Stimulated activated CD4-positive, alpha-beta T cell treated with anti-CD3 and anti-CD28 coated beads, Interleukin-15, amount 100 ng/mL, for 48 hours (primary cell): ENCODE measurements around the gene CSPG4.
"Not testable (repeated sequence)": the region's sequence is repeated elsewhere in the genome, so short reads cannot be mapped to it uniquely, and the experiment has no call there.

Experiments
- DNase-seq, 2 donors: peaks; one replicate each; pipeline ENCODE4 v3.0.0-alpha.2; 2020; ENCODE audit warnings: low read depth in 2 of 2

The CSPG4 gene

DNA sequence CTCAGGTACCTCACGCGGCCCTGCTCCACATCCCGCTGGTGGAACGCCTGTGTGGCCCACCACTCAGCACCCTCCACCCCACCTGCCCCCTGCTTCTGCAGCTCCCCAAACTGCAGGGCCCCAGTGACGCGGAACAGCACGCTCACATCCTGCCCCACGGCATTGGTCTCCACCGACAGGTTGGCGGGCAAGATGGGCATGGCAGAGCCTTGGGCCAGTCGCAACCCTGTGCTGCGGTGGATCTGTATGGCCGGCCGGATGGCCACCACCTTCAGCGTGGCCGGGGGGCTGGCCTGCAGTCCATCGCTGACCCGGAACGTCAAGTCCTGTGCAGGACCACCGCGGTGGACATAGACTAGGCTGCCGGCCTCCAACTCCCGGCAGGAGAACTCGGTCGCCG lies 23.8 kb downstream of the CSPG4 start:
- DNase-seq, result no peak

DNA sequence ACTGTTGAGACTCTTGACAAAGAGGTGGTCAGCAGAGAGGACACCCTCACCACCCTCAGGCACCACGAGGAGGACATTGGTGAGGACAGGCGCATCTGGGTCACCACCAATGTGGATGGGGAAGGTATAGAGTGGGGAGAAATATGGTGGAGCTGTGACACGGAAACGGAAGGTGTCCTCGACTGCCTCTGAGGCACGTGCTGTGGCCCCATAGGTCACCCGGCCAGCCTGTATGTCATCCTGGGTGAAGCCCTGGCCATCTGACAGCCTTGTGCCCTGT lies 24.4 kb downstream of the CSPG4 start:
- DNase-seq, result no peak

DNA sequence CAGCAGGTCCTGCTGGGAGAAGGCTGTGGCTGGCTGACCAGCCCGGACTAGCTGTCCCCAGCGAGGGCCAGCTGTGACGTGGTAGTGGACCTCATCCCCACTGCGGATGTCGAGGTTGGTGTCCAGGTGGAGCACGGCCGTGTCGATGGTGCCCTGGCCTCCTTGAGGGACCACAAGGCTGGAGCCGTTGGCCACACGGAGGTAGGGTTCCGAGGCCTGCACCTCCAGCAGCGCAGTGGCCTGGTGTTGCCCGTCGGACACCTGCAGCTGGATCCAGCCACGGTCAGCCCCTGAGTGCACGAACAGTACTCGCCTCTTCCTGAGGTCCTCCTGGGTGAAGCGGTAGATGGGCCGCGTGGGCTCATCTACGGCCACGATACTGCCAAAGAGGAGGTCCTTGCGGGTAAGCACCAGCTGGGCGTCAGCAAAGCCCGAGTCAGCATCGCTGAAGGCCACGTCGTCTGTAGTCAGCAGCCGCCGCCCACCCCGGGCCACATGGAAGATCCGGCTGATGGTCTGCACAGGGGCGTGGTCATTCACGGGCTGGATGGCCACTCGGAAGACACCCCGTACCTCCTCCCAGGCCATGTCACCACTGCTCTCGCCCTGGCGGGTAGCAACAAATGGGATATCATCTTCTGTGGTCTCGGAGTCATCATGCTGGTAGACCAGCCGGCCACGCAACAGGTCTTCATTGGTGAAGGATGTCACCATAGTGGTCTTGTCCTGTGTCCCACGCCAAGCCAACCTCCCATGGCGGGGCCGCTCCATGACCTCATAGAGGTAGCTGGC lies 25.0 kb downstream of the CSPG4 start:
- DNase-seq, result no peak

DNA sequence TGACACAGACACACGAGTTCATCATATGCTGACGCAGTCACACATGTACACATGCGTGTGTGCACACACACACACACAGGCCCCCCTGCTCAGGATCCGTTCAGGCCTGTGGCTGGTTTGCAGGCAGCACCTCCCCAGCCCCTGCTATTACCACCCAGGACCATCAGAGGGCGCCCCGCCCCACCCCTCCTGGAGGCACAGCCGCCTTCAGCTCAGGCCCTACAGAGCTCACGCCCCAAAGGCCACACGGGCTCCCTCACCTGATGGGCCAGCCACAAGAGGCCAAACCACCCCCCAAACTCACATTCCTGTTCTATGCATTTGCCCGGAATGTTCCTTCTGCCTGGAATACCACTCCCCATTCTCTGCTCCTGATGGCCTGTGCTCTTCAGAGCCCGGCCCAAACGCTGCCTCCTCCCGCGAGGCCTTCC lies 26.4 kb downstream of the CSPG4 start:
- peak; percentile 71 to 81 for DNase-seq

DNA sequence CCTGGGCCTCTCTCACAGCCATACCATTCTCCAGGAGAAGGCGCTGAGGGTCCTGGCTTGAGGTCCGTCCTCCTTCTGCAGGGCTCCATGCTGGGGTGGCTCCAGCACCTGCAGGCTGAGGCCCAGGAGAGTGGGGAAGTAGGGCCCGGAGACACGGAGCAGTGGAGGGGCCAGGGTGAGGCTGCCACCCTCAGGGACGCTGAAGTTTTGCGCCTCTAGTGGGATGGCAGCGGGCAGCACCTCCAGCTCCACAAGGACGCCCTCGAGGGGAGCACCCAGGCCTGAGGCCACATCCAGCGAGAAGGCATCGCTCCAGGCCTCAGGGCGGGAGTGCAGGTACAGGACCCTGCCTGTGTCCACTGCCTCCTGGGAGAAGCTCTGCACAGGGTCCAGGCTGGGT lies 27.5 kb downstream of the CSPG4 start:
- DNase-seq, result no peak

DNA sequence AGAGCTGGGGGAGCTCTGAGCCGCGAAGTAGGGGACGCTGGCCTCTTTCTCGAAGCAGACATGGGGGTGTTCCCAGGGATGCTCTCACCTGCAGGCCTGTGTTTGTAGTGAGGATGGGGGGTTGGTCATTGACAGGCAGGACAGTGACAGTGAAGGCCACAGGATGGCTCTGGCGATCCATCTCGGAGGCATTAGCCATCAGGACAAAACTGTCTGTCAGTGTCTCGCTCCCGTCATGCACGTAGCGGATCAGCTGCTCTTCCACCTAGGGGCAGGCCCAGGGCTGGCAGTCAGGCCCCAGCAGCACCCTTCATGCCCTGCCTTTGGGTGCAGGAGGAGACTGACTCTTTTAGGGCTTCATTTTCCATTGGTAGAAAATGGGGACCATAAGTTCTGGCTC lies 28.0 kb downstream of the CSPG4 start:
- DNase-seq, result no peak

DNA sequence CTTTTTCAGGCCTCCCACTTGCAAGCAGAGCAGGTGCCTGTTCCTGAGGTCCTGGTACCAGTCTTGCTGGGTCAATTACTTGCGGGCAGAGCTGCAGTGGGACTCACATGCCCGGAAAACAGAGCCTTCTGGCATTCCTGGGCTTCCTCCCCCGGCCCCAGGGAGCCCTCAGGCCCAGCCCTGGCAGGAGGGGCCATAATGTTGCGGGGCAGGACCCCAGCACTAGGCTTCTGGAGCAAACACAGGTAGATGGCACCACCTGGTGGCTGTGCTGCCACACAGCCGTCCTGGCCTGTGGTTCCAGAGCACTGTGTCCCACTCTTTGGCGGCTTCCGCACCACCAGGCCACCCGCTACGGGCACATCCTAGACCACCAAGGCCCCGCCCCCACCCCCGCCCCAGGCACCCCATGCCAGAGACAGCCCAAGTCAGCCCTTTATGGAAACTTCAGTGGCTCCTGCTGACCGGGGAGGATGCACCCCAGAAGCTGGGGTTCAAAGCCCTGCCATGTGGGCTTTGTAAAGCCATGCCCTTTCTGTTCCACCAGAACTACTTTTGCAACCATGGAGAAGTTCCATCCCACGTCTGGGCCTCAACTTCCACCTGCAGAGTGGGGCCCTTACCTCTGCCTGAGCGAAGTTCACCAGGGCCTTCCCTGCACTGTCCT lies 28.9 kb downstream of the CSPG4 start:
- peak; percentile 41 to 65 for DNase-seq

DNA sequence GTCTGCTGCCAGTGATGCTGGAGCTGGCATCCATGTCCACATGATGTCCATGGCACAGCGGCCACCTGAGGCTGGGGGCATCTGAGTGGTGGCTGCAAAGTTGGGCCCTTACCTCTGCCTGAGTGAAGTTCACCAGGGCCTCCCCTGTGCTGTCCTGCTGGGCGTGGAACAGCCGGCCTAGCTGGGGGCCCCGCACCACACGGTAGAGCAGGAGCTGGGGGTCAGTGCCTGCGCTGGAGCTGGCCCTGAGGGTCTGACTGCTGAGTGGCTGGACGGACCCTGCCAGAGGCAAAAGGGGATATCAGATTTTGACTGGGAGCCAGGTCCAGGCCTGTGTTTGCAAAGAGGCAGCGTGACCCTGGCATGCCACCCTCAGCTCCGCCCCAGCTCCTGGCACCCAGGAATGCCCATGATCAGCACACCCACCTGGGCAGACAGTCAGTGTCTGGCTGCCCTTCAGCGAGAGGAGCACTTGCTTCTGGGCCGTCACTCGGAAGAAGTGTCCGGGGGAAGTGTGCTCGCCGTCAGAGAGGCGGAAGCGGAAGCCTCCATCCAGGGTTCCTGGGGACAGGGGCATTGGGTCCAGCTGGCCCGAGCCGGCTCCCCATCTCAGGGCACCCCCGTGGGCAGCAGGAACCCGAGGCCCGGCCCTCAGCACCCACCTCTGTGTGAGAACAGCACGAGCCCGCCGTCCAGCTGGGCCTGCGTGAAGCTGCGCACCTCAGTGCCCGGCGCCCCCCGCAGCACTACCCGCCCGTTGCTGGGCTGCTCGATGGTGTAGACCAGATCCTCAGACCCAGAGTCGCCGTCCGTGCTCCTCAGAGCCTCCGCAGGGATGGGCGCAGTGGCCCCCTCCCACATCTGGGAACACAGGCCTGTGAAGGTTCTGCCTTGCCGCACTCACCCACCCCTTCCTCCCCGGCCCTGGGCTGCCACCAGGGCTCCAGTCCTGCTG lies 30.2 kb downstream of the CSPG4 start:
- DNase-seq, result no peak

DNA sequence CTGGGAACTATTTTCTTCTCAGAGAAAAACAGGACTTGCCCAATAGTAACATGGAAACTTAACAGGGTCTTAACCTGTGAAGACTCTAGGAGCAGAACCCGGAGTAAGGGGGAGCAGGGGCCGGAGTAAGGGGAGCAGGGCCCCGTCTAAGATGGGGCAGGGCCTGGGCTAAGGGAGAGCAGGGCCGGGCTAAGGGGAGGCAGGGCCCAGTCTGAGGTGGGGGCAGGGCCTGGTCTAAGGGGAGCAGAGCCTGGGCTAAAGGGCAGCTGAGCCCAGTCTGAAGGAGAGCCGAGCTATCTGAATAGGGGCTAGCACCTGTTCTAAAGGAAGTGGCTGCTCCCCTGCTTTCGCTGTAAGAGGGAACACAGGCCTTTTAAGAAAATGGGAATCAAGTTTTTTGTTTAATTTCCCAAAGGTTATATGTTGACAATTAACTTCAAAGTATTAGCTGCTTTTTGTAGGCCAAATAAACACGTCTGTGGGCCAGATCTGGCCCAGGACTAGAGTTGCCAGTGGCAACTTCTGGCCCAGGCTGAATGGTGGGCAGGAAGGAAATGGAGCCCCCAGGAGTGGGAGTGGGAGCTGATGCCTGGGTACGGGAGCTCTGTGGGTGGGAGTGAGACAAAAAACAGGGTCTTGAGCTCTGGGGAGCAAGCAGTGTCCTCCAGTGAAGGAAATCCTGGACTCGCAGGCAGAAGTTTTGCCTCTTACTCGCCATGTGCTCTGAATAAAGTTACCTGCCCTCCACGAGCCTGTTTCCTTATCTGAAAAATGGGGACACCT lies 32.5 kb downstream of the CSPG4 start:
- DNase-seq, result no peak

DNA sequence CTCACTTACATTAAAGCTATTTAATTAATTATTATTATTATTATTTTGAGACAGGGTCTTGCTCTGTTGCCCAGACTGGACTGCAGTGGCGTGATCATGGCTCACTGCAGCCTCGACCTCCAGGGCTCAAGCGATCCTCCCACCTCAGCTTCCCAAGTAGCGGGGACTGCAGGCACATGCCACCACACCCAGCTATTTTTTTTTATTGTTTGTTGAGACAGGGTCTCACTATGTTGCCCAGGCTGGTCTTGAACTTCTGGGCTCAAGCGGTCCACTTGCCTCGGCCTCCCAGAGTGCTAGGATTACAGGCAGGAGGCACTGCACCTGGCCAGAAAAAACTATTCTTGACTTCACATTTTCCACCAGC lies 34.3 kb downstream of the CSPG4 start:
- DNase-seq, result not testable (repeated sequence)

DNA sequence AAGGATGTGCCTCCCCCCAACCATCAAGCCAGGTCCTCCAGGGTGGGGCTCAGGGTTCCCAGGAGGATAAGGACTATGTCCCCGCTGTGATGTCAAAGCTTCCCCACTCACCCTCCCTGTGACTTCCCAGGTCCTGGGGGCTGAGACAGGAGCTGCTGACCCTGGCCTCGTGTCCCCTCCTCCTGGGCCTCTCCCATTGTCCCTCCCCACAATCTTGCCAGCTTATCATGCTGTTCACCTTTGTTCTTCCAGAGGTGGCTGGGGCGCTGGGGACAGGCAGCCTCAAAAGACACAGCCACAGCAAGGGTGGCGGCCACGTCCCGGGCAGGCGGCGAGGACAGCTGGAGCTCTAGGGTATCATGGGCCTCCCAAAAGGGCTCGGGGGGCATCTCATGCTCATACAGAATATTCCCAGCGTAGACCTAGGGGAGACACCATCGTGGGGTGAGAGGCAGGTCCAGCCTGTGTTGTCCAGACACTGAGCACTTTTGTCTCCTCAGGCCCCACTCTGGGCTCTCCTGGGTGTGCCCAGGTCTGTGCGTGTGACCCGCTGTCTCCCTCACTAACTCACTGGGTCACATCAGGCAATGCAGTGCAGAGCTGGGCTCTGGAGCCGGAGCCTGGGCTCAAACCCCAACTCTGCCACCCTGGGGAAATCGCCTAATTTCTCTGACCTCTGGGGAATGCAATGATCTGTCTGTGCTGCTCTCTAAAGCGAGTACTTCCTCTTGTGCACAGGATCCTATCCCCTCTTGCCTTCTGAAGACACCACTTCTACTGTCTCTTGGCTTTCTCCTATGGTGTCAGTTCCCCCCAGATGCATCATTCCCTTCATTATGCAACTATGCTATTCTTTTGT lies 35.0 kb downstream of the CSPG4 start:
- DNase-seq, result no peak

DNA sequence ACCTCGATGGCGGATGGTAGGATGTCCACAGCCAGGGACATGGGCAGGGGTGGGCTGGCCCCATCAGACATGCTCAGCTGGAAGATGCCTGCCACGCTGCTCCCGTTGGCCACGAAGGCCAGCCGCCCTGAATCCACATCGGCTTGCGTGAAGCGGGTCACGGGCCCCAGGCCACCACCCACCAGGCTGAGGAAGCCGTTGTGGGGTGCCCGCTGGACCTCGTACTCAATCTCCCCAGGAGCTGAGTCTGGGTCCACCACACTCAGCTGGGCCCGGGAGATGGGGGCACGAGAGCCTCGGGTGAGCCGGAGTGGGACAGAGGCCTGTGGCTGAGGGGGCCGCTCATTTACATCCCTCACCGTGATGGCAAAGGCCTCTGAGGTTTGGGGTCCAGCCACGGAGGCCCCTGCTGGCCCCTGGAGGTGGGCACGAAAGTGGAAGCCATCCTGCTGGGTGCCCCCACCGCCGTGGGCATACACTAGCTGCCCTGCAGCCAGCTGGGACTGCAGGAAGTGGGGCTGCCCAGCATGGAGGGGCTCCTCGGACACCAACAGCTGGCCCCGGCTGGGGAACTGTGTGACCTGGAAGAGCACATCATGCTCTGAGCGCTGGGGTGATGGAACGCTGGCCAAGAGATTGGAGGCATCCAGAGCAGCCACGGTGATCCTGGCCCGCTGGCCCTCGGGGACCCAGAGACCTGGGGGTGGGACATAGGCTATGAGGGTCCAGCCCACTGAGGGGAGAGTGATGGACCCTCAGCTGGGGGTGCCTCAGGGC lies 35.8 kb downstream of the CSPG4 start:
- no peak for DNase-seq

DNA sequence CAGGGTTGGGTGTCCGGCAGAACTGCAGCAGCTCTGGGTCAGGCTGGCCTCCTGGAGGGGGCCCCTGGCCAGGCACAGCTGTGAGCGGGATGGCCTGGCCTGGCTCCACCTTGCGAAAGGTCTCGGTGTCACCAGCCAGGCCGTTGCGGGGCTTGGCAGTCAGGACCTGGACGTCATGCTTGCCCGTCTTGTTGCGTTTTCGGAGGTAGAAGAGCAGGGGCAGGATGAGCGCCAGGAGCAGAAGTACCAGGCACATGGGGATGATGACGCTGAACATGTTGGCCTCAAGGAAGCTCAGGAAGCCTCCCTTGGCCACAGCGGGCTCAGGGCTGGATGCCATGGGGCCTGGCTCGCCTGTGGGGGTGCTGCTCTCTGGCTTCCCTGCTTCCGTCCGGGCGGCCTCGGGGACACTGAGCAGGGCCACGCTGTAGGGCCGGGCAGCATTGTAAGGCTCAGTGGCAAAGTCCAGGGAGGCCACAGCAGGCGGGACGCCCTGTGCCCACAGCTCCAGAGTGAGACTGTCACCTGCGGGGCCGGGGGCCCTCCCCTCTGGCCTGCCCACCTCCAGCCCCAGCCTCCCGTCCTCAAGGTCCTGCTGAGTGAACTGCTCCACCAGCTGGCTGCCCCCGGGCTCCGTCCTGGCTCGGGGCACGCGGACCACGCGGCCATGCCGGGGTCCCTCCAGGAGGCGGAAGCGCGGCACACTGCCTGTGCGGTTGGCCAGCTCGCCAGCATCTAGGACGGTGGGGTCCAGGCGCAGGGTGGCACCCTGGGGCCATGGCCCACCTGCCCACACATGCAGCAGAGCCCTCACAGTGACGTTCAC lies 36.9 kb downstream of the CSPG4 start:
- DNase-seq, result no peak

DNA sequence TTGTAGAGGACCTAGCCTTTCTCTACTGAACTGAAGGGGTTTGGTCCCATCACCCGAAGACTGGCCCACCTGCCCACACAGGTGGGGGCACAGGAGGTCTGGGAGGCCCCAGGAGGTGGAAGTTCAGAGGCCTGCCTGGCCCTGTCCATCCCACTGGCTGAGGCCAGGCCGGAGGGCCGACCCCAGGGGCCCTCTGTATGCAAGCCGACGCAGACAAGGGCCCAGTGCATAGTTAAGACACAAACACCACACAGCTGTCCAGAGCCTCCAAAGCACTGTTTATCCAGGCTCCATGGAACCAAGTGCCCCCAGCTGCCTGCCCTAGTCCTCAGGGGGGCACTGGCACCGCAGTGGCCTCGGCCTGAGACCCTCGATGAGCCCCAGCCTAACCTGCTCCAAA lies 38.3 kb downstream of the CSPG4 start:
- no peak for DNase-seq

DNA sequence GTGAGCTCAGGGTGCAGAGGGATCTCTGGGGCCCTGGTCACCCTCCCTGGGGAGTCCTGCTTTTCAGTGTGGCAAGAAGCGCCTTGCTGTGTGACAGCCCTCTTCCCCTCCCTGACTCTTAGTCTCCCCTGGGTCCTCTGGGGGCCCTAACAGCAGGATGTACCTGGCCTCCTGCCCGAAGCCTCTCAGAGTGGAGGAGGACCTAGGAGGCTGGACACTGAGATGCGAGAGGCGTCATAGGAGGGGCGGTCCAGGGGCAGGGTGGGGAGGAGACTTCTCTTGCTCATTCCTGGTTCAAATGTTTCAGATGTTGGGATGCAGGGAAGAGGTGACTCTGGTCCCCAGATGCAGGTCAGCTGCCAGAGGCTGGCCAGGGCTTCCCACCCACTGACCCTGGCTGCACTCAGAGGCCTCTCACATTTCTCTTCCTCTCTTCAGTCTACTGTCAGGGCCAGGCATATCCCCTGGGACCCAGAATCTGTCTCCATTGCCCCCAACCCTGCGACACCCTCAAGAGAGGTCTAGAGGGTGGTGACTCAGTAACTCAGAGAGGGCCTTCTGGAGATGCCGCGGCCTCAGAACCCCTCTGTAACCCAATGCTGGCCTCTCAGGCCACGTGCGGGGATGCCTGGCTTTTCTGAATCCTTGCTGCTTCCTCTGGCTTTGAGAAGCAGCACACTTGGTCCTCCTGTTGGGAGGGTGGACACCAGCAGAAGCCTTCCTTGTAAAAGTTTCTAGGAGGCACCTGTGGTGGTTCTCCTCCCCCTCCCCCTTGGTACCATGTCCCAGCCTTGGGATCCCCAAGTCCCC lies 39.0 kb downstream of the CSPG4 start:
- DNase-seq, result no peak

DNA sequence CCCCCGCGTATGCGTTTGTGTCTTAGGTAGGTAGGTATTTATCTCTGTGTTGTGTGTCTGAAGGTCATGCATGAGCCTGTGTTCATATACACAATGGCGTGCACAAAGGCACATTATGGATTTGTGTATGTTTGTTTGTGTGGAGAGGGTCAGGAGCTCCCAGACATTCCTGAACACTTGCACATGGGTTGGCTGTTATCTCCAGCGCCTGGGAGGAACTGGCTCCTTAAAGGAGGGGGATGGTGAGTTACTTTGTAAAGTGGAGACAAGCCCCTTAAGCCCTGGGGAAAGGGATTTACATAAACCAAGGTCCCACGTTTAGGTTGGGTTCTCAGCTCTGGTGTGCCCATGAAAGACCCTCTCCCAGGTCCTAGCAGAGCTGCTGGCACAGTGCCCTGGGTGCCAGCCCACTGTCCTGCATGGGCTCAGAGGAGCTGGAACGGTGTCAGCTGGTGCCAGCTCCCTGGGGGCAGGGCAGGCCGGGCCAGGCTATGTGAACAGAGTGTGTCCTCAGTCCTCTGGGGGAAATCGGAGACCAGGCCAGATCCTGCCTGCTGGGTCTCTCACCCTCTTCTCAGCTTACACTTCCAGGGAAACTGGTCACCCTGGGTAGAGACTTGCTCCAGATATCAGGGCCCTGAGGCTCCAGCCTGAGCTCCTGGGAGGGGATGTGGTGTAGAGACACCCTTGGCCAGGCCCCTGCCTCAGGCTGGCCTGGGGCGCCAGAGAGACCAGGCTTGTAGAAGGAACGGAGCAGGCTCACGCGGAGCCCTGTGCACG lies 39.8 kb downstream of the CSPG4 start:
- no peak for DNase-seq
